ENCODE measurements around the gene JAKMIP1. TPM values are rescaled to one million over a fixed set of nuclear protein-coding genes. Genes with fewer than 3 reads are reported as not detected.

Gene JAKMIP1
- polyA plus RNA-seq, 3 donors: 0.08 TPM; not detected in 2

- WGBS (ENCODE audit: insufficient coverage): 87% methylated on average over 9 of the region's 11 CpGs
- no peaks in the 10 kb centered on the region for H3K4me1 ChIP-seq (ENCODE audit: control insufficient read depth in 1 of 2, insufficient read depth in 2 of 2, low read length in 2 of 2)
- no peaks in the 10 kb centered on the region for H4K20me1 ChIP-seq (ENCODE audit: insufficient read depth, low read length)
- no peaks in the 10 kb centered on the region for H3K27me3 ChIP-seq (ENCODE audit: control insufficient read depth in 2 of 2, insufficient read depth in 2 of 2, low read length in 2 of 2)
- no peak for TF ChIP-seq CTCF (IDR thresholded peaks at IDR 0.05)
- H3K4me2 ChIP-seq (replicated peaks; ENCODE audit: extremely low read depth, low read length, poor library complexity, severe bottlenecking): no peak overlapping the region
- Mint-ChIP-seq H3K9me3 (no peaks in the 10 kb centered on the region), H3K27ac (no peak overlapping the region), H3K36me3 (no peaks in the 10 kb centered on the region), H3K4me3 (no peak overlapping the region), H3K27me3 (ENCODE audit: low read depth in 3 of 3) (peaks cover 2 to 6% (median 3%) of the 10 kb centered on the region in 3 donors), H3K4me1 (no peaks in the 10 kb centered on the region)
- intact Hi-C loops (cut with micrococcal nuclease): no loop called here
- no peak for DNase-seq
- H2AFZ ChIP-seq (ENCODE audit: insufficient read depth, low read depth, low read length, poor library complexity, severe bottlenecking): no peak overlapping the region
- no peaks in the 10 kb centered on the region for H3K79me2 ChIP-seq (ENCODE audit: insufficient read depth, low read length)
- no peaks in the 10 kb centered on the region for H3K36me3 ChIP-seq (replicated peaks in 1 of 2; ENCODE audit: control insufficient read depth in 1 of 2, insufficient read depth in 2 of 2, low read length in 2 of 2)
- H3K4me3 ChIP-seq (replicated peaks in 1 of 3; ENCODE audit: low read depth in 2 of 3, low read length in 3 of 3): no peak overlapping the region
- H3K27ac ChIP-seq (ENCODE audit: low read depth in 1 of 2, low read length in 2 of 2): no peak overlapping the region
- H3K9me3 ChIP-seq (replicated peaks in 1 of 2; ENCODE audit: control insufficient read depth in 1 of 2, insufficient read depth in 1 of 2, low read length in 2 of 2): peaks cover 0 to 6% of the 10 kb centered on the region in 2 donors
- no peak overlapping the region for H3K9ac ChIP-seq (ENCODE audit: insufficient read depth, low read length, poor library complexity, severe bottlenecking)
Observed at GRCh38 chr4:6128221-6128850, 72.0 kb downstream of the JAKMIP1 start.

GRCh38 chr4:6126971-6127745, 73.2 kb downstream of the JAKMIP1 start:
- intact Hi-C loops (cut with micrococcal nuclease): no loop called here

More at GRCh38 chr4:6126971-6127745, 73.2 kb downstream of the JAKMIP1 start:
- H3K4me3 ChIP-seq (replicated peaks in 1 of 3; ENCODE audit: low read depth in 2 of 3, low read length in 3 of 3): no peak overlapping the region
- H3K27ac ChIP-seq (ENCODE audit: low read depth in 1 of 2, low read length in 2 of 2): no peak overlapping the region
- DNase-seq: no peak
- H4K20me1 ChIP-seq (ENCODE audit: insufficient read depth, low read length): no peaks in the 10 kb centered on the region
- no peak overlapping the region for H3K4me2 ChIP-seq (replicated peaks; ENCODE audit: extremely low read depth, low read length, poor library complexity, severe bottlenecking)
- Mint-ChIP-seq H3K4me1 (no peaks in the 10 kb centered on the region), H3K27me3 (ENCODE audit: low read depth in 3 of 3) (peaks cover 0 to 3% (median 2%) of the 10 kb centered on the region in 3 donors), H3K9me3 (no peaks in the 10 kb centered on the region), H3K27ac (no peak overlapping the region), H3K4me3 (no peak overlapping the region), H3K36me3 (no peaks in the 10 kb centered on the region)
- H3K9me3 ChIP-seq (replicated peaks in 1 of 2; ENCODE audit: control insufficient read depth in 1 of 2, insufficient read depth in 1 of 2, low read length in 2 of 2): peaks cover 0 to 6% of the 10 kb centered on the region in 2 donors
- no peak for TF ChIP-seq CTCF (IDR thresholded peaks at IDR 0.05)
- H3K27me3 ChIP-seq (ENCODE audit: control insufficient read depth in 2 of 2, insufficient read depth in 2 of 2, low read length in 2 of 2): no peaks in the 10 kb centered on the region
- no peak overlapping the region for H3K9ac ChIP-seq (ENCODE audit: insufficient read depth, low read length, poor library complexity, severe bottlenecking)
- H3K36me3 ChIP-seq (replicated peaks in 1 of 2; ENCODE audit: control insufficient read depth in 1 of 2, insufficient read depth in 2 of 2, low read length in 2 of 2): no peaks in the 10 kb centered on the region
- no peaks in the 10 kb centered on the region for H3K79me2 ChIP-seq (ENCODE audit: insufficient read depth, low read length)
- WGBS (ENCODE audit: insufficient coverage): 68% methylated on average over 6 of the region's 20 CpGs
- H3K4me1 ChIP-seq (ENCODE audit: control insufficient read depth in 1 of 2, insufficient read depth in 2 of 2, low read length in 2 of 2): no peaks in the 10 kb centered on the region
- no peak overlapping the region for H2AFZ ChIP-seq (ENCODE audit: insufficient read depth, low read depth, low read length, poor library complexity, severe bottlenecking)

Data from CD14-positive monocyte (primary cell).